Kidney (tissue), 14 donors: ENCODE measurements around the gene PSMD1. TPM values are rescaled to one million over a fixed set of nuclear protein-coding genes. Genes with fewer than 3 reads are reported as not detected.
"Not testable (repeated sequence)": the region's sequence is repeated elsewhere in the genome, so short reads cannot be mapped to it uniquely, and the experiment has no call there.

ENCODE experiments used
- DNase-seq, 5 donors: peaks; one replicate each; pipeline ENCODE4 v3.0.0-alpha.2; 2013 to 2020
- FAIRE-seq: peaks from 2 replicates; lab custom pipeline; 2012; peaks lifted over from hg19 to GRCh38; lab: Jason Lieb, UNC
- H3K27ac ChIP-seq, 2 donors: one replicate each; pipeline ENCODE4 v1.7.0; 2013; ENCODE audit warnings: low read depth in 2 of 2, low read length in 2 of 2, inconsistent platforms in 1 of 2
- H3K27me3 ChIP-seq: one replicate; pipeline ENCODE4 v1.7.1; 2013; ENCODE audit warnings: low read length, inconsistent platforms; ENCODE audit not compliant: control insufficient read depth, insufficient read depth
- H3K36me3 ChIP-seq, 3 donors: one replicate each; pipeline versions ENCODE4 v1.7.0 to v1.7.1; 2013; ENCODE audit warnings: low read length in 3 of 3, control low read depth in 1 of 3, inconsistent platforms in 1 of 3; ENCODE audit not compliant: insufficient read depth in 3 of 3, control insufficient read depth in 2 of 3
- H3K4me1 ChIP-seq, 3 donors: one replicate each; pipeline versions ENCODE4 v1.7.0 to v1.7.1; 2013; ENCODE audit warnings: low read length in 3 of 3, inconsistent platforms in 1 of 3, low read depth in 1 of 3; ENCODE audit not compliant: control insufficient read depth in 2 of 3, insufficient read depth in 2 of 3
- H3K4me3 ChIP-seq, 3 donors: one replicate each; pipeline versions ENCODE4 v1.7.0 to v1.8.1; 2013; ENCODE audit warnings: low read length in 3 of 3, control low read depth in 1 of 3, inconsistent platforms in 1 of 3
- H3K9ac ChIP-seq, 3 donors: one replicate each; pipeline versions ENCODE4 v1.7.0 to v1.7.1; 2013; ENCODE audit warnings: low read length in 3 of 3, control low read depth in 1 of 3, inconsistent platforms in 1 of 3
- H3K9me3 ChIP-seq, 3 donors: one replicate each; pipeline versions ENCODE4 v1.7.0 to v1.7.1; 2013; ENCODE audit warnings: low read length in 3 of 3, control low read depth in 1 of 3, inconsistent platforms in 1 of 3; ENCODE audit not compliant: control insufficient read depth in 2 of 3, insufficient read depth in 1 of 3
- intact Hi-C: fragments of 100-400 bp; cut with DNase I; formaldehyde crosslinking; loops from one replicate; pipeline ENCODE4 v1.11.1; 2022
- polyA plus RNA-seq: library from polyadenylated mRNA; stranded (reverse); fragments of 350-450 nt; fragmentation: Illumina TruSeq; extraction: RNeasy Lipid Tissue Mini Kit (QIAGEN cat#74804); gene quantifications from one replicate; pipeline ENCODE4 v1.2.3, GENCODE V29; 2014; ENCODE audit warnings: low read depth, low replicate concordance; ENCODE audit not compliant: insufficient read depth
- total RNA-seq: library from RNA; stranded (reverse); fragmentation: NEBNext Ultra II Directional; extraction: Animal tissue kit (Norgen Biotek cat#: 25700); gene quantifications from one replicate; pipeline ENCODE4 v1.2.1, GENCODE V29; 2021
- TF ChIP-seq, protein P1 (sequence below): IDR thresholded peaks from 3 replicates; pipeline ENCODE4 v1.5.1; 2012; ENCODE audit warnings: mild to moderate bottlenecking, moderate library complexity, borderline replicate concordance; ENCODE audit not compliant: insufficient read depth; ENCODE audit errors: extremely low read depth
- donor health status: control.
- donor health status: control.
- donor health status: control.
- donor health status: control.
- donor health status: control.
- donor health status: DM: yes; HTN: yes; CAD: no.
- donor health status: Normal renal cell carcinoma (clear cell type).

PSMD1 gene
- total and polyA plus RNA-seq, 2 donors from 2014 or later: 75.6 to 95.4 TPM

DNA sequence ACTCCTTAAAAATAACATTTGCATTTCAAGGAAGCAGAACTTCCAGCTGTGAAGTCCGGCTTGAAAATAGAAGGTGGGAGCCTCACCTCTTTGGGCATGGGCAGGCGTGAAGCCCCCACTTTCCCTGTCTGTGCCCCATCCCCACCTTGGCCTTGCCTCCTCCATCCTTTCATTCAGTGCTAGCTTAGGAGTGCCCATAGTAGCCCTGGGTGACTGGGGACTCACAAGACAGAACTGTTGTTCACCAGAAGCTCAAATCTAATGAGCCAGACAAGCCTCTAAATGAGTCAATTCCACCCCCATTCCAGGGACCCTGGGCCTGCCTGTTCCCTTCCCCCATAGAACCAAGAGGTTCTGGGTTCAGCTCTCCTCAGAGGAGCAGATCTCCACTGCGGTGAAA is 40.7 kb upstream of the PSMD1 start:
- Histone ChIP-seq H3K4me3 (no peak overlapping the region), H3K9me3 (no peaks in the 10 kb centered on the region), H3K36me3 (no peaks in the 10 kb centered on the region), H3K4me1 (no peaks in the 10 kb centered on the region), H3K9ac (no peak overlapping the region), H3K27me3 (no peaks in the 10 kb centered on the region), H3K27ac (no peak overlapping the region)
- no peak for DNase-seq
- no peak for FAIRE-seq
- intact Hi-C loops: no loop called here
- TF ChIP-seq, protein P1, sequence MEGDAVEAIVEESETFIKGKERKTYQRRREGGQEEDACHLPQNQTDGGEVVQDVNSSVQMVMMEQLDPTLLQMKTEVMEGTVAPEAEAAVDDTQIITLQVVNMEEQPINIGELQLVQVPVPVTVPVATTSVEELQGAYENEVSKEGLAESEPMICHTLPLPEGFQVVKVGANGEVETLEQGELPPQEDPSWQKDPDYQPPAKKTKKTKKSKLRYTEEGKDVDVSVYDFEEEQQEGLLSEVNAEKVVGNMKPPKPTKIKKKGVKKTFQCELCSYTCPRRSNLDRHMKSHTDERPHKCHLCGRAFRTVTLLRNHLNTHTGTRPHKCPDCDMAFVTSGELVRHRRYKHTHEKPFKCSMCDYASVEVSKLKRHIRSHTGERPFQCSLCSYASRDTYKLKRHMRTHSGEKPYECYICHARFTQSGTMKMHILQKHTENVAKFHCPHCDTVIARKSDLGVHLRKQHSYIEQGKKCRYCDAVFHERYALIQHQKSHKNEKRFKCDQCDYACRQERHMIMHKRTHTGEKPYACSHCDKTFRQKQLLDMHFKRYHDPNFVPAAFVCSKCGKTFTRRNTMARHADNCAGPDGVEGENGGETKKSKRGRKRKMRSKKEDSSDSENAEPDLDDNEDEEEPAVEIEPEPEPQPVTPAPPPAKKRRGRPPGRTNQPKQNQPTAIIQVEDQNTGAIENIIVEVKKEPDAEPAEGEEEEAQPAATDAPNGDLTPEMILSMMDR: no peak

GRCh38 chr2:231016566-231017230 is 40.0 kb upstream of the PSMD1 start:
- no peak overlapping the region for H3K27ac ChIP-seq
- H3K4me3 ChIP-seq: no peak overlapping the region
- no peaks in the 10 kb centered on the region for H3K36me3 ChIP-seq
- no peak overlapping the region for H3K9ac ChIP-seq
- H3K9me3 ChIP-seq: no peaks in the 10 kb centered on the region
- no peak for FAIRE-seq
- no peaks in the 10 kb centered on the region for H3K4me1 ChIP-seq
- no peak for DNase-seq
- intact Hi-C loops: no loop called here
- no peaks in the 10 kb centered on the region for H3K27me3 ChIP-seq
- TF ChIP-seq, protein P1: no peak

GRCh38 chr2:231017231-231017598 is 39.5 kb upstream of the PSMD1 start:
- Histone ChIP-seq H3K4me3 (no peak overlapping the region), H3K9me3 (no peaks in the 10 kb centered on the region), H3K27ac (no peak overlapping the region), H3K4me1 (no peaks in the 10 kb centered on the region), H3K27me3 (no peaks in the 10 kb centered on the region), H3K9ac (no peak overlapping the region), H3K36me3 (no peaks in the 10 kb centered on the region)
- TF ChIP-seq, protein P1: no peak
- no peak for DNase-seq
- FAIRE-seq: no peak
- intact Hi-C loops: no loop called here

DNA sequence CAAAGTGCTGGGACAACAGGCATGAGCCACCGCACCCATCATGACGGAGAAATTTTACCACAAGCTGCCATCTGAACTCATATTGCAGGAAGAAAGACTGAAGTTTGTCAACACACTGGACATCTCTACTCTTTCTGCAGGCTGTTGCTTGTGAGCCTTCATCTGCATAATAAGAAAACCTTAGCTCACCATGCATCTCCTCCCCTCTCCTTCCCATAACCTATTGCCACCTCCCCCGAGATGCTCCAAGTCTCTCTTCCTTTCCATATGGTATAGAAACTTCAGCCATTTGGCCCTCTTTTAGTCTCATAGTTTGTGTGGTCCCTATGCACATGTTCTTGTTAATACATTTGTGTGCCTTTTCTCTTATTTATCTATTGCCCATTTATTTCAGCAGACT is 38.5 kb upstream of the PSMD1 start:
- TF ChIP-seq, protein P1: no peak

DNA sequence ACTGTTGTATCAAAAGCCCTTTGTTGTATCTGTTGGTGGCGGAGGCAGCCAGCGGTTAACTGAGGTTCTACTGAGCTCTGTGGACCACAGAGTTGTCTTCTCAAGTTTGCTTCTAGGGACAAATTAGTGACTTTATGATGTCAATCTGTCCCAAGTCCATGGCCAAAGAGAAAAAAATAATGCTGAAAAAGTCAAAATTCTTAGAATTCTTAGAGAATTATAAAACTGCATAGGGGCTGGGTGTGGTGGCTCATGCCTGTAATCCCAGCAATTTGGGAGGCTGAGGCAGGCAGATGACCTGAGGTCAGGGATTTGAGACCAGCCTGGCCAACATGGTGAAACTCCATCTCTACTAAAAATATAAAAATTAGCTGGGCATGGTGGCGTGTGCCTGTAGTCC is 31.6 kb upstream of the PSMD1 start:
- not testable (repeated sequence) for H3K36me3 ChIP-seq

More for the DNA sequence above, 38.5 kb upstream of the PSMD1 start:
- Histone ChIP-seq H3K36me3 (no peaks in the 10 kb centered on the region), H3K9me3 (no peaks in the 10 kb centered on the region), H3K4me1 (no peaks in the 10 kb centered on the region), H3K4me3 (no peak overlapping the region), H3K27me3 (no peaks in the 10 kb centered on the region), H3K27ac (no peak overlapping the region), H3K9ac (no peak overlapping the region)
- DNase-seq: no peak
- intact Hi-C loops: no loop called here
- FAIRE-seq: no peak

More for the DNA sequence above, 31.6 kb upstream of the PSMD1 start:
- H3K27me3 ChIP-seq, H3K9ac ChIP-seq, DNase-seq, H3K4me3 ChIP-seq, H3K27ac ChIP-seq, H3K4me1 ChIP-seq, intact Hi-C loops, FAIRE-seq, H3K9me3 ChIP-seq: not testable (repeated sequence)
